Measurements from ENCODE around the gene HNRNPH1.

GRCh38 chr5:179606071-179606909 is 17.2 kb downstream of the HNRNPH1 start:
- no peak for TF ChIP-seq CTCF (IDR thresholded peaks at IDR 0.05)
- TF ChIP-seq POLR2A (IDR thresholded peaks at IDR 0.05) = no peak
